Medulla oblongata (tissue), 1 donor: ENCODE measurements around the gene PCSK5.
A peak's percentile ranks its signal among the peaks of the same experiment; 100 is the strongest.
"Not testable (repeated sequence)": the region's sequence is repeated elsewhere in the genome, so short reads cannot be mapped to it uniquely, and the experiment has no call there.

ENCODE experiments used
- DNase-seq: peaks from one replicate; pipeline ENCODE4 v3.0.0-alpha.2; 2015; ENCODE audit errors: extremely low spot score

PCSK5 gene

GRCh38 chr9:76081281-76081680, 190.8 kb downstream of the PCSK5 start:
- DNase-seq, result not testable (repeated sequence)

DNA sequence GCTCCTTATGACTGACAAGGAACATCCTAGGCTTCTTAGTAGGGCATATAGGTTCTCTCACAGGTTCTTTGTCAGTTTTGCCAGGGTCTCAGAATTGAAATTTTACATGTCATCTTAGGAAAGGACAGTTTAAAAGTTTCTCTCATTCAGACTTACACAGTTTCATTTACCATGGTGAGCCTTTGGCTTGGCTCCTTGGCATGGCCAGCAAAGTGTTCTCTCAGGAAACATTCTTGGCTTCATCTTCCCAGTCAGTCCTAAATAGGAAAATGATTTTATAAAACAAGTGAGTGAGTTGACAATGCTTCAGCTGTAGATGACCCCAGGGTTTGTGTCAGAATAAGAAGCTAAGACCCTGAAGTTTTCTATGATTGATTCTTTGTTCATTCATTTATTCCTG, 191.6 kb downstream of the PCSK5 start:
- peak; percentile 35 for DNase-seq

- DNase-seq, result no peak
These were observed 195.1 kb downstream of the PCSK5 start for GRCh38 chr9:76085596-76085995.

- no peak for DNase-seq
These were observed 196.1 kb downstream of the PCSK5 start for GRCh38 chr9:76086539-76086938.

- no peak for DNase-seq
These were observed 197.5 kb downstream of the PCSK5 start for GRCh38 chr9:76087976-76088375.

- no peak for DNase-seq
These were observed 199.9 kb downstream of the PCSK5 start for GRCh38 chr9:76090330-76090729.

DNA sequence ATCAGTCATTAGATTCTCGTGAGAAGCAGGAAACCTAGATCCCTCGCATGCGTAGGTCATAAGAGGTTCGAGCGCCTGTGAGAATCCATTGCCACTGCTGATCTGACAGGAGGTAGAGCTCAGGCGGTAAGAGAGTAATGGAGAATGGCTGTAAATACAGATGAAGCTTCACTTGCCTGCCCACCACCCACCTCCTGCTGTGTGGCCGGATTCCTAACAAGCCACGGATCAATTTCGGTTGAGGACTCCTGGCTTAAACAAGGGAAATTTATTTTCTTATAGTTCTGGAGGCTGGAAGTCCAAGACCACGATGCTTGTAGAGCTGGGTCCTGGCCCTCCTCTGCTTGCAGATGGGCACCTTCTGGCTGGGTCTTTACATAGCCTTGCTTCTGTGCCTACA, 200.4 kb downstream of the PCSK5 start:
- DNase-seq, result no peak

DNA sequence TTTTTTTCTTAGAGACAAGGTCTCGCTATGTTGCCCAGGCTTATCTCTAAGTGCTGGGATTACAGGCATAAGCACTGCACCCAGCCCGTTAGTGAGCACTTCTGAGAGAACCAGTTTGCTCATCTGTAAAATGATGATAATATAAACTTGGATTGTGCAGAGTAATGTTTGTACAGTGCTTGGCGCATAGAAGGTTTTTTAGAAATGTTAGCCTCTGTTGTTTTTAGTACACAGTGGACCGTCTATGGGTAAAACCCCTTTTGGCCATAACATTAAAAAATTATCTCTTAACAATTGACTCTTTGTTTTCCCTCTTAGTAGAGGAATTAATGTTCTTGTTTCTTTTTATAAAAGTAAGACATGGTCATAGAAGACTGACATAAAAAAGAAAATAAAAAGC, 202.1 kb downstream of the PCSK5 start:
- no peak for DNase-seq

GRCh38 chr9:76095585-76095984, 205.1 kb downstream of the PCSK5 start:
- DNase-seq, result no peak

GRCh38 chr9:76099516-76099915, 209.0 kb downstream of the PCSK5 start:
- DNase-seq, result no peak

DNA sequence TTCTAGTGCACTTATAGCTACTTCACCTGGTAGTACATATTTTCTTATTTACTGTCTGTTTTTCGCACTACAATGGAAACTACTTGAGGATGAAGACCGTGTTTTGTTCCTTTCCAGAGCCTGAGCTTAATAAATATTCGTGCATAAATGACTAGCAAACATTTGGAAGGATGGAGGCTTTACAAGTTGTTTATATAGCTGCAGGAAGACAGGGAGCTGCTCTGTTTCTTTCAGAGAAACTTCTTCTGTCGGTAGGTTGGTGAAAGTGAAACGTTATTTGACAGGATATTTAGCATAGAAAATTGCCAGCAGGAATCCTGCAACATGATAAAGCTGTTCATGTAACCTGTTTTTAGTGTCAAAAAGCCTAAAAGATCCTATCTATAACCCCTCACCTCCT, 210.6 kb downstream of the PCSK5 start:
- DNase-seq, result no peak

- DNase-seq, result no peak
These were observed 211.0 kb downstream of the PCSK5 start for GRCh38 chr9:76101491-76101890.

DNA sequence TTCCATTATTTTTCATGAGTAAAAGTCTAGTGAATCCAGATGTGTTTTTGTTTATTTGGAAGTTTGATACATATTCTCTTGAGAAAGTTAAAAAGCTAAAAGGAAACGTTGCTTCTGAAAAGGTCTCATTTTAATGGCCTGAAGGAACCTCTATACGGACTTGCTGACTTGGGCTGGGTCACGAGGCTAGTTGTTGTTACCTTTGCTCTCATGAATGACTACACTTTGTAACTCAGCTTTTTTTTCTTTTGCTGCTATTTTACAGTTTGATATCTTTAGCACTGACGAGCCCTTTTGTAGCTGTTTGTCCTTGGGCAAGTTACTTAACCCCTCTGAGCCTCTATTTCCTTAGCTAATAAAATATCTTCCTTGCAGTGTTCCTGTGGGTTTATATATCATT, 211.5 kb downstream of the PCSK5 start:
- DNase-seq, result no peak

- no peak for DNase-seq
These were observed 213.2 kb downstream of the PCSK5 start for GRCh38 chr9:76103531-76104315.

DNA sequence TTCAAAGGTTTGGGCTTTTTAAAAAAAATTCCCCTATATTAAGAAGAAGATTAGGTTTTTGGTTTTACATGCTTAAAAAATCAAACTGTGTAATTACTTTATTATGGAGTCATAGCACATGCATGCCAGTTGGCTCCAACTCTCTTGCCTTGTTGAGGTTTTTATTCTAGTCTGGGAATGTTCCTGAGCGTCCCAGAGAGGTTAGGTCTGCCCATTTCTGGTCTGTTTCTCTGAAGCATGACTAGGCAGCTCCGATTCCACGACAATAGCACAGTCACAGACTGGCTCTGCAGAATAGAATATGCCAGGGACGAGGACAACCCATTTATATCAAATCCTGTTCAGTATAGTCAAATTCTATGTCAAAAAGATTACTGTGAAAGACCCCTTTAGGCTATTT, 217.0 kb downstream of the PCSK5 start:
- peak; percentile 82 for DNase-seq

DNA sequence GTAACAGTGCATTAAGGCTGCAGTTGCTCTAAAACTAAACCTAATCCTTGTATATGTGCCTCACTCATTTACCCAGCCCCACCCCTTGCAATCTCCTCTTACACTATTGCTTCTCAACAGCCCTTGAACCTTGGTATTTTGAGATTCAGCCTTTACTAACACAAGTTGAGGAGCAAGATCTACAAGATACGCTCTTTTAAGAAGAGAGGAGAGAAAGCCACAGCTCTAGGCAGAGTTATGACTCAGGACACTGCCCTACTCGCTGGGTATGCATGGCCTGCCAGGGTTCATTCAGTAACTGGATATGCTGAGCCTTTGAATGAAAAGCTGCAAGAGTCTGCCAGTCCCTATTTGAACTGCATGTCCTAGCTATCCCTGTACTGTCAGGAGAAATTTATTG, 219.5 kb downstream of the PCSK5 start:
- peak; percentile 44 for DNase-seq

- DNase-seq, result no peak
These were observed 221.7 kb downstream of the PCSK5 start for GRCh38 chr9:76112151-76112550.

DNA sequence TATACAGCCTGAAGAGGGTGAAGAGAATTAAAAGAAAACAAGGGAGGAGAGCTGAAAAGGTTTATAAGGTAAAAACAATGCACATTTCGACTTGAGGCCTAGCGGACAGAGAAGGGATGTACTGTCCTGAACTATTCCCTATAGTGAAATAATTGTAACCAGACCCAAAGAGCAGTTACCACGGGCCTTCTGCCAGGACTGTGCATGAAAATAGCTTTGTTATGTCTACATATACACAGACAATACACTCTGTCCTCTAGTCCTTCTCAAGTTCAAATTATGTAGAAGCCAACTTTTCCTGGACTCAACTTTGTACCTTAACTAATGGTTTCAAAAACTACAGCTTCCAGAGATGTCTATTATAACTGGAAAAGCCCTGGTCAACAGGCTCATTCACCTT, 223.7 kb downstream of the PCSK5 start:
- no peak for DNase-seq

DNA sequence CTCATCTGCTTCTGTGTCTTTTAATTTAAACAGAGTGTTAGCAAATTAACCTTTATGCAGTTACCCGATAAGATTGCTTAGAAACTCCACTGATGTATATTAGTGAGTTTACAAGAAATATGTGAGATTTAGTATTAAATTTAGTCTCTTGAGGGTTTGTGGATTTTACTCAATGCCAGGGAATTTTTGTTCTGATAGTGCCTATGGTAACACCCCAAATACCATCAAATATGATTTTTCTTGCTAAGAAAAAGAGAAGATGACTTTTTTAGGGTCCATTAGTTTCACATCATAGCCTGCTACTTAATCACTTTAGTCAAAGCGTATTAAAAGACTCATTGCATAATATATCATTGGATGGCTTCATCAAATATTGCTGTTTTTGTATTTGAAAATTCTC, 224.9 kb downstream of the PCSK5 start:
- no peak for DNase-seq

- no peak for DNase-seq
These were observed 225.6 kb downstream of the PCSK5 start for GRCh38 chr9:76115982-76116646.

GRCh38 chr9:76116913-76117312, 226.4 kb downstream of the PCSK5 start:
- DNase-seq, result no peak

DNA sequence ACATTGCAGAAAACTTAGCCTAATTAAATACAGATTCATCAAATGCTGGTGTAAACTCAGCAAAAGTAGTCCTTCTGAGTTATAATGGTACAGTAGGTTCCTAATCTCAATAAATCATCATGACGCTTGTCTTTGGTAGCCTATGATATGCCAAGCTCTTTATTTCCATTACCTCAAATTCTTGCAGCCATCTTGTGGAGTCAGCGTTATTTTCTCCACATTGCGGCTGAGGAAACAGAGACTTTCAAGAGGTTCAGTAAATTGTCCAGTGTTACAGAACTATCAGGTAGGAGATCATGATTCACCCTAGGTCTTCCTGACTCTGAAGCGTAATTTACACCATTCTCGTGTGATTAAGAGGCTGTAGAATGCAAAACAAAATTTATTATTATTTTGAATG, 237.2 kb downstream of the PCSK5 start:
- no peak for DNase-seq

DNA sequence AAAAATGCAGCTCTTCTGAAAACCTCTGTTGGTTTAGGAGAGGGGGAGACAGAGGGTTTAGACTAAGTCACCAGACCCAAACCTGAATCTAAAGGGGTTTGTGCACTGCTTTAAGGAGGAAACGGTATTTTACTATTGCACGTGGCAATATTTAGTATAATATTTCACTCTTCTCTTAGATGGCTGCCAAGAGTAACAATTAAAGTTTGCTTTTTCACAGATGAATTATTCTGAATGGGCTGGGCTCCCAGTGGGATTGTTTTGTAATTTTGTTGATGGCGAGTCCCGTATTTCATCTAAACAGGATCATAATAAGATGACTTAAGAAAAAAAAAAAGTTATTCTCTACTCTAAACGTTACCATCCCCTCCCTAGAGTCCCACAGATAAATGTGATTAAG, 245.4 kb downstream of the PCSK5 start:
- no peak for DNase-seq

- no peak for DNase-seq
These were observed 246.5 kb downstream of the PCSK5 start for GRCh38 chr9:76136986-76137385.
